Heart left ventricle (tissue), 16 donors: ENCODE data around the gene ATOH1. TPM values are rescaled to one million over a fixed set of nuclear protein-coding genes. Genes with fewer than 3 reads are reported as not detected.

ENCODE experiments used
- ATAC-seq, 4 donors: fragments of 200-7000 bp; cut with Tn5 transposase; one replicate each; pipeline ENCODE4 v1.9.1; 2020 to 2022; ENCODE audit warnings: moderate library complexity in 4 of 4, mild to moderate bottlenecking in 3 of 4, moderate number of reproducible peaks in 1 of 4
- DNase-seq, 5 donors: peaks; one replicate each; pipeline ENCODE4 v3.0.0-alpha.2; 2020
- H3K27ac ChIP-seq, 12 donors: fragments of 200-600 bp; sonication (generic) in 4 of 12; one replicate each; pipeline versions ENCODE4 v1.5.0 to v1.8.0; 2016 to 2022; ENCODE audit warnings: mild to moderate bottlenecking in 2 of 12
- H3K27me3 ChIP-seq, 9 donors: fragments of 200-600 bp; sonication (generic) in 2 of 9; one replicate each; pipeline versions ENCODE4 v1.5.1 to v1.8.0; 2016 to 2022; ENCODE audit warnings: mild to moderate bottlenecking in 3 of 9
- H3K36me3 ChIP-seq, 9 donors: fragments of 200-600 bp; sonication (generic) in 2 of 9; one replicate each; pipeline versions ENCODE4 v1.5.0 to v1.8.0; 2018 to 2022; ENCODE audit warnings: mild to moderate bottlenecking in 2 of 9
- H3K4me1 ChIP-seq, 12 donors: fragments of 200-600 bp; sonication (generic) in 4 of 12; one replicate each; pipeline versions ENCODE4 v1.5.0 to v1.8.0; 2016 to 2022; ENCODE audit warnings: mild to moderate bottlenecking in 3 of 12
- H3K4me3 ChIP-seq, 12 donors: fragments of 200-600 bp; sonication (generic) in 4 of 12; one replicate each; pipeline versions ENCODE4 v1.5.0 to v1.8.0; 2017 to 2022; ENCODE audit warnings: mild to moderate bottlenecking in 9 of 12, moderate library complexity in 4 of 12
- H3K9me3 ChIP-seq, 12 donors: fragments of 200-600 bp; sonication (generic) in 4 of 12; one replicate each; pipeline versions ENCODE4 v1.5.0 to v1.8.0; 2016 to 2022; ENCODE audit warnings: mild to moderate bottlenecking in 1 of 12
- CTCF ChIP-seq, 12 donors: fragments of 200-600 bp; sonication (generic) in 4 of 12; IDR thresholded peaks; one replicate each; pipeline versions ENCODE4 v1.5.0 to v1.8.0; 2018 to 2022; ENCODE audit warnings: antibody characterized with exemption in 12 of 12, mild to moderate bottlenecking in 5 of 12
- POLR2A ChIP-seq, 2 donors: fragments of 450-650 bp; IDR thresholded peaks; one replicate each; pipeline ENCODE4 v1.6.1; 2017; ENCODE audit warnings: antibody characterized with exemption in 2 of 2, mild to moderate bottlenecking in 2 of 2, moderate library complexity in 2 of 2
- WGBS, 4 donors: extraction: QIAGEN DNeasy Blood & Tissue Kit in 2 of 4; methylation state at CpG; one replicate each; pipeline versions ENCODE4 v1.1.5 to v1.1.7; 2013 to 2018; 5-methylcytosine and 5-hydroxymethylcytosine counted together
- intact Hi-C, 10 donors: fragments of 100-400 bp; cut with DNase I; formaldehyde crosslinking; loops; one replicate each; pipeline versions ENCODE4 v1.11.1 to v1.14.2; 2022
- polyA plus RNA-seq, 2 donors: library from polyadenylated mRNA; stranded (reverse); fragments of 200-250 nt; gene quantifications; one replicate each; pipeline ENCODE4 v1.2.3, GENCODE V29; 2013
- total RNA-seq, 9 donors: library from RNA; depleted of rRNA in 2 of 9; stranded (reverse); fragments of >200 nt in 2 of 9; fragmentation: NEBNext Ultra II Directional in 3 of 9; extraction: Animal tissue kit (Norgen Biotek cat#: 25700) in 3 of 9; gene quantifications; one replicate each; pipeline versions ENCODE4 v1.1.0 to v1.2.4, GENCODE V29; 2016 to 2023
- donor health status: ischemic (EF 13 %, LVEDD 7.1; RV severe dilation, severe dysfunction).
- donor health status: healthy with polysubstance abuse.
- donor health status: DM: no; HTN: yes; CAD: no.
- donor health status: DM: no; HTN: no; CAD: no.
- donor health status: ischemic (EF 25% LVEDD 6.9; RV normal size, moderate dysfunction).
- donor health status: ischemic (EF 25% LVEDD 5.7; RV mildly dilated, moderate dysfunction).
- donor health status: healthy.
- donor health status: DM: yes; HTN: yes; CAD: no.
- donor health status: ischemic (EF 35%, LVEDD 5.7; RV mildly dilated, moderate dysfunction).
- donor health status: nonischemic (EF 11% LVEDD 7.7; RV severe dilation, severe dysfunction).
- donor health status: DM: yes; HTN: yes; CAD: no.
- donor health status: PGD.
- donor health status: ischemic (EF 29% LVEDD 5.4; RV normal size, mild dysfunction).
- donor health status: nonischemic (EF 23%, LVEDD 6.1; RV moderate dilation, normal function).

ATOH1 gene
- total and polyA plus RNA-seq, 11 donors = not detected

GRCh38 chr4:93814722-93815121, 13.8 kb upstream of the ATOH1 start:
- TF ChIP-seq POLR2A (IDR thresholded peaks at IDR 0.05) (no peak), CTCF (IDR thresholded peaks at IDR 0.05) (no peak)
- Histone ChIP-seq H3K27me3 (peaks cover 0 to 2% (median 0%) of the 10 kb centered on the region in 9 donors), H3K9me3 (no peaks in the 10 kb centered on the region), H3K4me3 (no peak overlapping the region), H3K36me3 (no peaks in the 10 kb centered on the region), H3K4me1 (peaks cover 0 to 5% (median 0%) of the 10 kb centered on the region in 12 donors), H3K27ac (no peak overlapping the region)
- 36 to 60% (median 58%) methylated on average over 4 of the region's 4 CpGs for WGBS, 4 donors
- ATAC-seq = peak in 1 of 4 donors; percentile 49
- intact Hi-C loops = no loop called here
- peak in 1 of 5 donors; percentile 55 for DNase-seq

- 33 to 52% (median 36%) methylated on average over 4 of the region's 4 CpGs for WGBS, 4 donors
- DNase-seq (no peak), ATAC-seq (no peak)
- TF ChIP-seq POLR2A (IDR thresholded peaks at IDR 0.05) (no peak), CTCF (IDR thresholded peaks at IDR 0.05) (no peak)
- H3K27ac ChIP-seq = no peak overlapping the region
- H3K36me3 ChIP-seq = no peaks in the 10 kb centered on the region
- intact Hi-C loops = no loop called here
- H3K4me1 ChIP-seq = peaks cover 0 to 30% (median 12%) of the 10 kb centered on the region in 12 donors
- no peaks in the 10 kb centered on the region for H3K9me3 ChIP-seq
- H3K4me3 ChIP-seq = no peak overlapping the region
- H3K27me3 ChIP-seq = peaks cover 20 to 61% (median 38%) of the 10 kb centered on the region in 9 donors
Measured at GRCh38 chr4:93825551-93826216, 2.9 kb upstream of the ATOH1 start.

- Histone ChIP-seq H3K9me3 (no peaks in the 10 kb centered on the region), H3K27ac (no peak overlapping the region), H3K36me3 (no peaks in the 10 kb centered on the region), H3K4me3 (peak overlapping the region in 1 of 12 donors; percentile 0), H3K27me3 (peaks cover 27 to 78% (median 55%) of the 10 kb centered on the region in 9 donors), H3K4me1 (peaks cover 0 to 30% (median 12%) of the 10 kb centered on the region in 12 donors)
- 3 to 7% (median 4%) methylated on average over 23 to 26 of the region's 26 CpGs for WGBS, 4 donors
- TF ChIP-seq CTCF (IDR thresholded peaks at IDR 0.05) (no peak), POLR2A (IDR thresholded peaks at IDR 0.05) (no peak)
- intact Hi-C loops = no loop called here
- DNase-seq (peak in 2 of 5 donors; percentile 16 to 46), ATAC-seq (peak in 3 of 4 donors; percentile 45 to 77 (median 66))
Measured at GRCh38 chr4:93827272-93827947, 1.1 kb upstream of the ATOH1 start.
